ENCODE data around the gene GNAQ. TPM values are rescaled to one million over a fixed set of nuclear protein-coding genes. Genes with fewer than 3 reads are reported as not detected.

Gene GNAQ
- total RNA-seq, 4 donors from 2014 or later, result 13.1 to 19.7 (median 16.4) TPM

- no peak overlapping the region for H3K4me3 ChIP-seq (ENCODE audit: low read depth, poor library complexity, severe bottlenecking)
- WGBS, 2 donors, result 71 to 78% methylated on average over 1 of the region's 1 CpG
- no peak for DNase-seq (ENCODE audit: low spot score in 2 of 2)
- intact Hi-C loops (cut with DNase I; ENCODE audit: low total_unique reads), result no loop called here
- no peak for TF ChIP-seq POLR2A (IDR thresholded peaks at IDR 0.05)
- TF ChIP-seq CTCF (IDR thresholded peaks at IDR 0.05), result no peak
Observed at GRCh38 chr9:77819657-77820056, 212.0 kb downstream of the GNAQ start.

GRCh38 chr9:77817590-77818311 lies 213.9 kb downstream of the GNAQ start:
- DNase-seq (ENCODE audit: low spot score in 2 of 2), result no peak
- 89 to 94% methylated on average over 7 of the region's 7 CpGs for WGBS, 2 donors
- H3K4me3 ChIP-seq (ENCODE audit: low read depth, poor library complexity, severe bottlenecking), result no peak overlapping the region
- TF ChIP-seq CTCF (IDR thresholded peaks at IDR 0.05) (no peak), POLR2A (IDR thresholded peaks at IDR 0.05) (no peak)
- intact Hi-C loops (cut with DNase I; ENCODE audit: low total_unique reads), result no loop called here

GRCh38 chr9:77816641-77817341 lies 214.8 kb downstream of the GNAQ start:
- no peak for DNase-seq (ENCODE audit: low spot score in 2 of 2)
- WGBS, 2 donors, result 97 to 98% methylated on average over 6 of the region's 6 CpGs
- H3K4me3 ChIP-seq (ENCODE audit: low read depth, poor library complexity, severe bottlenecking), result no peak overlapping the region
- intact Hi-C loops (cut with DNase I; ENCODE audit: low total_unique reads), result no loop called here
- TF ChIP-seq CTCF (IDR thresholded peaks at IDR 0.05), result no peak
- no peak for TF ChIP-seq POLR2A (IDR thresholded peaks at IDR 0.05)

GRCh38 chr9:77815260-77815659 lies 216.4 kb downstream of the GNAQ start:
- intact Hi-C loops (cut with DNase I; ENCODE audit: low total_unique reads), result no loop called here
- TF ChIP-seq CTCF (IDR thresholded peaks at IDR 0.05) (no peak), POLR2A (IDR thresholded peaks at IDR 0.05) (no peak)
- 94 to 96% methylated on average over 2 of the region's 2 CpGs for WGBS, 2 donors
- no peak for DNase-seq (ENCODE audit: low spot score in 2 of 2)
- no peak overlapping the region for H3K4me3 ChIP-seq (ENCODE audit: low read depth, poor library complexity, severe bottlenecking)

GRCh38 chr9:77811832-77812231 lies 219.8 kb downstream of the GNAQ start:
- no peak for DNase-seq (ENCODE audit: low spot score in 2 of 2)
- 71 to 88% methylated on average over 1 of the region's 1 CpG for WGBS, 2 donors
- TF ChIP-seq CTCF (IDR thresholded peaks at IDR 0.05), result no peak
- no peak for TF ChIP-seq POLR2A (IDR thresholded peaks at IDR 0.05)
- intact Hi-C loops (cut with DNase I; ENCODE audit: low total_unique reads), result no loop called here
- H3K4me3 ChIP-seq (ENCODE audit: low read depth, poor library complexity, severe bottlenecking), result no peak overlapping the region

Data from lower leg skin (tissue), 4 donors.